Transverse colon (tissue), 4 donors: ENCODE measurements around the gene SMIM8.

ENCODE experiments used
- POLR2AphosphoS5 ChIP-seq, 3 donors: sonication (generic); formaldehyde crosslinking; IDR thresholded peaks; one replicate each; pipeline ENCODE4 v1.6.1; 2016; ENCODE audit warnings: antibody characterized with exemption in 3 of 3
- TF ChIP-seq, protein P1 (sequence below), 5 experiments: fragments of 200-600 bp in 3 of 5; fragments of 450-650 bp in 2 of 5; sonication (generic) in 3 of 5; IDR thresholded peaks; 1 replicate in 2 of 5; 2 replicates in 3 of 5; pipeline ENCODE4 v1.5.1; 2016 to 2017; ENCODE audit warnings: antibody characterized with exemption in 5 of 5, inconsistent platforms in 3 of 5, mild to moderate bottlenecking in 2 of 5, moderate library complexity in 1 of 5

- TF ChIP-seq, protein P1, sequence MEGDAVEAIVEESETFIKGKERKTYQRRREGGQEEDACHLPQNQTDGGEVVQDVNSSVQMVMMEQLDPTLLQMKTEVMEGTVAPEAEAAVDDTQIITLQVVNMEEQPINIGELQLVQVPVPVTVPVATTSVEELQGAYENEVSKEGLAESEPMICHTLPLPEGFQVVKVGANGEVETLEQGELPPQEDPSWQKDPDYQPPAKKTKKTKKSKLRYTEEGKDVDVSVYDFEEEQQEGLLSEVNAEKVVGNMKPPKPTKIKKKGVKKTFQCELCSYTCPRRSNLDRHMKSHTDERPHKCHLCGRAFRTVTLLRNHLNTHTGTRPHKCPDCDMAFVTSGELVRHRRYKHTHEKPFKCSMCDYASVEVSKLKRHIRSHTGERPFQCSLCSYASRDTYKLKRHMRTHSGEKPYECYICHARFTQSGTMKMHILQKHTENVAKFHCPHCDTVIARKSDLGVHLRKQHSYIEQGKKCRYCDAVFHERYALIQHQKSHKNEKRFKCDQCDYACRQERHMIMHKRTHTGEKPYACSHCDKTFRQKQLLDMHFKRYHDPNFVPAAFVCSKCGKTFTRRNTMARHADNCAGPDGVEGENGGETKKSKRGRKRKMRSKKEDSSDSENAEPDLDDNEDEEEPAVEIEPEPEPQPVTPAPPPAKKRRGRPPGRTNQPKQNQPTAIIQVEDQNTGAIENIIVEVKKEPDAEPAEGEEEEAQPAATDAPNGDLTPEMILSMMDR (IDR thresholded peaks at IDR 0.05): no peak
- no peak for TF ChIP-seq POLR2AphosphoS5 (IDR thresholded peaks at IDR 0.05)
Measured at GRCh38 chr6:87350516-87350915, 28.1 kb downstream of the SMIM8 start.
